ENCODE data around the gene CSNK1A1L.

DNA sequence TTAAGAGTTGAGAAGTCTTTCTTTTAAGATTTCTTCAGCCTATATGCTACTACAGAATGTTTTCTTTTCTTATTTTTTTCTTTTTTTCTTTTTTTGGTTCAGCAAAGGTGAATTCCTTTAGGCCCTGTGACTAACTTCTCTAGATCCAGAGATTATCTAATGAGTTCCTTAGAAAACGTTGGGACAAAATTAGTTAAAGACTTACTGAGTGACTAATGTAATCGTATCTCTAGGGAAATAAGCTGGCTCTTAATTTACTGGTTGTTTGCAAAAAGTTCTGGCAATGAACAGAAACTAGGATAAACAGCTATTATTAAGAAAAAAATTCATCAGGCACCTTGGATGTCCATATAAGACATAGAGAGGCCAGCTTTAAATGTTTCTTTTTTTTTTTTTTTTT is 30.7 kb upstream of the CSNK1A1L start:
- no peak for TF ChIP-seq ZFP37 (CRISPR knock-in tag; IDR thresholded peaks at IDR 0.05; ENCODE audit: borderline replicate concordance)
- no peak for TF ChIP-seq GABPB1 (CRISPR knock-in tag; IDR thresholded peaks at IDR 0.05)
- no peak for TF ChIP-seq ZNF441 (CRISPR knock-in tag; IDR thresholded peaks at IDR 0.05; ENCODE audit: borderline replicate concordance)
